ENCODE results near the gene MAP4.

MAP4 gene

GRCh38 chr3:47974974-47975470 is 41.2 kb downstream of the MAP4 start:
- H3K4me3 ChIP-seq (ENCODE audit: low read length) = no peak overlapping the region
- TF ChIP-seq, protein P1, sequence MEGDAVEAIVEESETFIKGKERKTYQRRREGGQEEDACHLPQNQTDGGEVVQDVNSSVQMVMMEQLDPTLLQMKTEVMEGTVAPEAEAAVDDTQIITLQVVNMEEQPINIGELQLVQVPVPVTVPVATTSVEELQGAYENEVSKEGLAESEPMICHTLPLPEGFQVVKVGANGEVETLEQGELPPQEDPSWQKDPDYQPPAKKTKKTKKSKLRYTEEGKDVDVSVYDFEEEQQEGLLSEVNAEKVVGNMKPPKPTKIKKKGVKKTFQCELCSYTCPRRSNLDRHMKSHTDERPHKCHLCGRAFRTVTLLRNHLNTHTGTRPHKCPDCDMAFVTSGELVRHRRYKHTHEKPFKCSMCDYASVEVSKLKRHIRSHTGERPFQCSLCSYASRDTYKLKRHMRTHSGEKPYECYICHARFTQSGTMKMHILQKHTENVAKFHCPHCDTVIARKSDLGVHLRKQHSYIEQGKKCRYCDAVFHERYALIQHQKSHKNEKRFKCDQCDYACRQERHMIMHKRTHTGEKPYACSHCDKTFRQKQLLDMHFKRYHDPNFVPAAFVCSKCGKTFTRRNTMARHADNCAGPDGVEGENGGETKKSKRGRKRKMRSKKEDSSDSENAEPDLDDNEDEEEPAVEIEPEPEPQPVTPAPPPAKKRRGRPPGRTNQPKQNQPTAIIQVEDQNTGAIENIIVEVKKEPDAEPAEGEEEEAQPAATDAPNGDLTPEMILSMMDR (IDR thresholded peaks at IDR 0.05; ENCODE audit: insufficient read depth, low read depth, low read length, missing control alignments) = no peak
- DNase-seq (ENCODE audit: low read depth) = no peak

GRCh38 chr3:47971081-47971480 is 45.1 kb downstream of the MAP4 start:
- DNase-seq (ENCODE audit: low read depth) = no peak
- H3K4me3 ChIP-seq (ENCODE audit: low read length) = no peak overlapping the region
- TF ChIP-seq, protein P1 (IDR thresholded peaks at IDR 0.05; ENCODE audit: insufficient read depth, low read depth, low read length, missing control alignments) = no peak

DNA sequence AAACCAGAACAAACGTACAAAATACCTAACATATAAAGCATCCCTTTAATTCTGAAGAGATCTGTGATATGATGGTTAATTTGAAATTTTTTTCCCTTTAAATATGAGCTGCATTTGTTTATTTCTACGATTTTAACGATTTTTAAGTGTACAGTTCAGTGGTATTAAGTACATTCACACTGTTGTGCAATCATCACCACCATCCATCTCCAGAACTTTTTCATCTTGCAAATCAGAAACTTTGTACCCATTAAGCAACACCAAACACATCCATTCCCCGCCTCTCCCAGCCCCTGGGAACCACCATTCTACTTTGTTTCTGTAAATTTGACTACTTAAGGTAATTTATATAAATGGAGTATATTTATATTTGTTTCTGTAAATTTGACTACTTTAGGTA is 51.5 kb downstream of the MAP4 start:
- no peak overlapping the region for H3K4me3 ChIP-seq (ENCODE audit: low read length)
- no peak for DNase-seq (ENCODE audit: low read depth)
- TF ChIP-seq, protein P1 (IDR thresholded peaks at IDR 0.05; ENCODE audit: insufficient read depth, low read depth, low read length, missing control alignments) = no peak

DNA sequence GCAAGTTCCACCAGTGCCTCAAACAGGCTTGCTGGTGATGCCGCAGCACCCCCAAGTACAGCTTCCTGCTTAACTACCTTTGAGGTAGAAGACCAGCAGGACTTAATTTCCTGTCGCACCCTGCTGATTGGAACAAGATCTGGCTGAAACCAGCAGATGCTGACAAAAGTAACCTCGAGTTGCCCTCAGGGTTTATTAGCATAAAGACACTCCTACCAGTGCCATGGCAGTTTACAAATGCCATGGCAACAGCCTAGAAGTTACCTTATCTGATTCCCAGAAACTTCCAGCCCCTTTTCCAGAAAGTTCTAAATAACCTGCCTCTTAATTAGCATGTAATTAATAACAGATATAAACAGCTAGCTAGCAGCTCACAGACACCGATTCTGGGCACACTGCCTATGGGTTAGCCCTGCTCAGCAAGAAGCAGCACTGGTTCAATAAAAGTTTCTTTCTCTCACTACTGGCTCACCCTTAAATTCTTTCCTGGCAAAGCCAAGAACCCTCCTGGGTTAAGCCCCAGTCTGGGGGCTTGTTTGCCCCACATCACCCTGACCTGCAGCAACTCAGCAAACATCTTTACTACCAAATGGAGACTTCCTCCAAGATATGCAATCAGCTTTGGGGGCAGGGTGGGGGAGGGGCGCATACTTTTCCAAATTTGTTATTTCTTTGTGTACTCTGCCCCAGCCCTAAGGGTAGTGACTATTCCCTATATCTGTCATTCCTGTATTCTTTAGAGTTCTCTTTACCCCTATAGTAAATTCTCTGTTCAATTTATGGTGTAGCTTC is 54.2 kb downstream of the MAP4 start:
- H3K4me3 ChIP-seq (ENCODE audit: low read length) = no peak overlapping the region
- DNase-seq (ENCODE audit: low read depth) = peak; percentile 53
- TF ChIP-seq, protein P1 (IDR thresholded peaks at IDR 0.05; ENCODE audit: insufficient read depth, low read depth, low read length, missing control alignments) = no peak

DNA sequence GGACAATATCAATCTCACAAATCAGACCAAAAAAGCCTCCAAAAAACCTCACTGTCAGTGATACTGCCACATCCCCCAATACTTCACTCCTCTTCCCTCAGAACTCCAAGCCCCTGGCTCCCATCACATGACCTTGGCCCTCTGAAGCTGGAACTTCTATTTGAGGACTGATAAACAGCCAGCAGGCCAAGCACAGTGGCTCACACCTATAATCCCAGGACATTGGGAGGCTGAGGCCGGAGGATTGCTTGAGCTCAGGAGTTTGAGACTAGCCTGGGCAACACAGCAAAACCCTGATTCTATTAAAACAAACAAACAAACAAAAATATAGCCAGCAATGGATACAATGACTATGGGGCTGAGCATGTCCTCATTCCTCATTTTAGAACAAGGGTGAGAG is 55.2 kb downstream of the MAP4 start:
- DNase-seq (ENCODE audit: low read depth) = no peak
- no peak overlapping the region for H3K4me3 ChIP-seq (ENCODE audit: low read length)
- TF ChIP-seq, protein P1 (IDR thresholded peaks at IDR 0.05; ENCODE audit: insufficient read depth, low read depth, low read length, missing control alignments) = no peak

DNA sequence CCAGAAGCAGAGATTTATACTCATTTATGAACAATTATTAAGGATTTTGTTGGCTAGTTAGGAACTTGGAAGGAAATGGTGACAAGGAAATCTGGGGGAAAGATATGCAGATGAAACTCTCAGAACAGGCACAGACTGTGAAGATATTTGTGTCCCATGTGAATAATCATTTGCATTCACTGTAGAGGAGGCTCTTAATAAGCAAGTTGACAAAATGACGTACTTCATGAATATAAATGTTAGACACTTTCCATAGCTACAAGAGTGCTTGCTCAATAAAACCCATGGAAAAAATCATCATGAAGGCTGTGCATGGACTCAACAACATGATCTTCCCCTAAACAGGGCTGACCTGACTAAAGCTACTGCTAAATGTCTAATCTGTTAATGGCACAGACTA is 59.7 kb downstream of the MAP4 start:
- TF ChIP-seq, protein P1 (IDR thresholded peaks at IDR 0.05; ENCODE audit: insufficient read depth, low read depth, low read length, missing control alignments) = no peak
- no peak overlapping the region for H3K4me3 ChIP-seq (ENCODE audit: low read length)

DNA sequence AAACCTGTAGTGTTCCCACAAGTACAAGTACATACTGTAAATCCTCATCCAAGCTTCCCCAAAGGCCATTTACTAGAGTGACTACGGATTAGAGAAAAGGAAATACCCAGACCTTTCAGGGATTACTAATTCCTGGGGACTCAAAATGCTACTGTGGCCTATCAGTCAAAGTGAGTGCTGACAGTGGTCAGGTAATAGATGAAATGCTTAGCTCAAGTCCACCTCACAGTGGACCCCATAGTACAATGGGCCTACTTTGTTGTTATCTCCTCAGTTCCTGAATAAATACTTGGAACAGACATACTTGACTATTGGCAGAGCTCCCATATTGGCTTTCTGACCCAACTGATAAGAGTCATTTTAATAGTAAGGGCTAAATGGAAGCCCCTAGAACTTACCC is 61.6 kb downstream of the MAP4 start:
- TF ChIP-seq, protein P1 (IDR thresholded peaks at IDR 0.05; ENCODE audit: insufficient read depth, low read depth, low read length, missing control alignments) = no peak
- no peak overlapping the region for H3K4me3 ChIP-seq (ENCODE audit: low read length)
- no peak for DNase-seq (ENCODE audit: low read depth)

More for the DNA sequence above, 59.7 kb downstream of the MAP4 start:
- no peak for DNase-seq (ENCODE audit: low read depth)
